Measurements from ENCODE around the gene MORN2.
A peak's percentile ranks its signal among the peaks of the same experiment; 100 is the strongest.

DNA sequence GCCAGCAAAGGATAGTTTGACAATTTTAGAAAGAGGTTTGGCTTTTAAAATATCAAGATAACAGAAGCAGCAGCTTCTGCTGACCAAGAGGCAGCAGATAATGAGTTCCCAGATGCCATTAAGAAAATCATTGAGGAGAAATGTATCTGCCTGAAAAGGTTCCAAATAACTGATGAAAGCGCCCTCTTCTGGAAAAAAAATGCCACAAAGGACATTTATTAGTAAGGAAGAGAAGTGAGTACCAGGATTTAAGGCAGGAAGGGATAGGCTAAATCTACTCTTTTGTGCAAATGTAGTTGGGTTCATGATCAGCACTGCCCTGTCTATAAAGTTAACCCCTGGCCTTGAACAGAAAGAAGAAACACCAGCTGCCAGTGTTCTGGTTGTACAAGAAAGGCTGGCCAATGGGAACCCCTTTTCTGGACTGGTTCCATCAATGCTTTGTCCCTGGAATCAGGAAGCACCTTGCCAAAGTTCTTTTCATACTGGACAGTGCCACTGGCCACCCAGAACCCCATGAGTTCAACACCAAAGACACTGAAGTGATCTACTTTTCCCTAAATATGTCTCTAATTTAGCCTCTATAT lies 40.7 kb upstream of the MORN2 start:
- TF ChIP-seq, protein P1, sequence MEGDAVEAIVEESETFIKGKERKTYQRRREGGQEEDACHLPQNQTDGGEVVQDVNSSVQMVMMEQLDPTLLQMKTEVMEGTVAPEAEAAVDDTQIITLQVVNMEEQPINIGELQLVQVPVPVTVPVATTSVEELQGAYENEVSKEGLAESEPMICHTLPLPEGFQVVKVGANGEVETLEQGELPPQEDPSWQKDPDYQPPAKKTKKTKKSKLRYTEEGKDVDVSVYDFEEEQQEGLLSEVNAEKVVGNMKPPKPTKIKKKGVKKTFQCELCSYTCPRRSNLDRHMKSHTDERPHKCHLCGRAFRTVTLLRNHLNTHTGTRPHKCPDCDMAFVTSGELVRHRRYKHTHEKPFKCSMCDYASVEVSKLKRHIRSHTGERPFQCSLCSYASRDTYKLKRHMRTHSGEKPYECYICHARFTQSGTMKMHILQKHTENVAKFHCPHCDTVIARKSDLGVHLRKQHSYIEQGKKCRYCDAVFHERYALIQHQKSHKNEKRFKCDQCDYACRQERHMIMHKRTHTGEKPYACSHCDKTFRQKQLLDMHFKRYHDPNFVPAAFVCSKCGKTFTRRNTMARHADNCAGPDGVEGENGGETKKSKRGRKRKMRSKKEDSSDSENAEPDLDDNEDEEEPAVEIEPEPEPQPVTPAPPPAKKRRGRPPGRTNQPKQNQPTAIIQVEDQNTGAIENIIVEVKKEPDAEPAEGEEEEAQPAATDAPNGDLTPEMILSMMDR (conservative IDR thresholded peaks at IDR 0.05; ENCODE audit: low read depth, low read length), result peak; percentile 50
- TF ChIP-seq NFE2L2 (IDR thresholded peaks at IDR 0.05; ENCODE audit: low read depth, low read length), result no peak
- TF ChIP-seq SMC3 (IDR thresholded peaks at IDR 0.05; ENCODE audit: low read depth, low read length), result peak; percentile 33
- TF ChIP-seq, protein P2, sequence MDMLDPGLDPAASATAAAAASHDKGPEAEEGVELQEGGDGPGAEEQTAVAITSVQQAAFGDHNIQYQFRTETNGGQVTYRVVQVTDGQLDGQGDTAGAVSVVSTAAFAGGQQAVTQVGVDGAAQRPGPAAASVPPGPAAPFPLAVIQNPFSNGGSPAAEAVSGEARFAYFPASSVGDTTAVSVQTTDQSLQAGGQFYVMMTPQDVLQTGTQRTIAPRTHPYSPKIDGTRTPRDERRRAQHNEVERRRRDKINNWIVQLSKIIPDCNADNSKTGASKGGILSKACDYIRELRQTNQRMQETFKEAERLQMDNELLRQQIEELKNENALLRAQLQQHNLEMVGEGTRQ (IDR thresholded peaks at IDR 0.05; ENCODE audit: low read depth, low read length), result no peak
- no peak for TF ChIP-seq RCOR1 (IDR thresholded peaks at IDR 0.05; ENCODE audit: insufficient replicate concordance, low read length)
- no peak for TF ChIP-seq MXI1 (IDR thresholded peaks at IDR 0.05; ENCODE audit: borderline replicate concordance, low read depth, low read length)
- no peak for TF ChIP-seq CEBPB (IDR thresholded peaks at IDR 0.05; ENCODE audit: low read depth, low read length)
- TF ChIP-seq POLR2A (IDR thresholded peaks at IDR 0.05; ENCODE audit: low read depth, low read length), result no peak
- TF ChIP-seq, protein P3, sequence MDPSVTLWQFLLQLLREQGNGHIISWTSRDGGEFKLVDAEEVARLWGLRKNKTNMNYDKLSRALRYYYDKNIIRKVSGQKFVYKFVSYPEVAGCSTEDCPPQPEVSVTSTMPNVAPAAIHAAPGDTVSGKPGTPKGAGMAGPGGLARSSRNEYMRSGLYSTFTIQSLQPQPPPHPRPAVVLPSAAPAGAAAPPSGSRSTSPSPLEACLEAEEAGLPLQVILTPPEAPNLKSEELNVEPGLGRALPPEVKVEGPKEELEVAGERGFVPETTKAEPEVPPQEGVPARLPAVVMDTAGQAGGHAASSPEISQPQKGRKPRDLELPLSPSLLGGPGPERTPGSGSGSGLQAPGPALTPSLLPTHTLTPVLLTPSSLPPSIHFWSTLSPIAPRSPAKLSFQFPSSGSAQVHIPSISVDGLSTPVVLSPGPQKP (IDR thresholded peaks at IDR 0.05; ENCODE audit: borderline replicate concordance, low read depth, low read length), result no peak
- TF ChIP-seq RAD21 (IDR thresholded peaks at IDR 0.05; ENCODE audit: low read length), result peak; percentile 40
- TF ChIP-seq MAFK (IDR thresholded peaks at IDR 0.05; ENCODE audit: low read depth, low read length), result no peak
- TF ChIP-seq RFX5 (IDR thresholded peaks at IDR 0.05; ENCODE audit: low read depth, low read length), result no peak

All from IMR-90 (cell line).